Measurements from ENCODE around the gene LDLRAD4.

DNA sequence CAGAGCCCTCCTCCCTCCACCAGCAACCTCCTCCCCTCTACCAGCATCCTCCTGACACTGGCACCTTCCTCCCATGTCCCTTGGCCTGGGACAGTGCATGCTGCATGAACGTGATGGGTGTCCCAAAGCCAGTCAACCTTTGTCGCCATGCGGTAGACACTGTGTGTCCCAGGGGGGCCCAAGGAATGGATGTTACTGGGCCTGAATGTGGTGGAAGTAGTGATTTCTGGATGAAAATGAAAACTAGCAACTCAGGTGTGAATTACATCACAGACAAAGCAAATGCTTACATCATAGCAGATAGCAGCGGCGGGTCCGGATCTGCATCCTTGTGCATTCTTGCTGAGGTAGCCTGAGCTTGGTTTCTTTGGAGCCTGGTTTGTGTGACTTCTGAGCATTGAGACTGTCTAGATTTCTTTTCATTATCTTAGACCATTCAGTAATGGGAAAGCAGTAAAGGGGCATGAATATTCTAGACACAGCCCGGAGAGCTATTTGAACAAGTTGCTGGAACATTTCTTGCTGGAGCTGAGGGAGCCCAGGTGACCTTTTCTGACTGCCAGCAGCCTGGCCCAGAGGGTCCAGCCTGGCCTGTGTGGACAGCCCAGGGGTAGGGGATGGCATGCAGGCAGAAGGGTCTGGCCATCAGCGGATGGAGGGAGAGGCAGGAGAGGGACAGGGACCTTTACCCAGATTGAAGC is 407.4 kb downstream of the LDLRAD4 start:
- TF ChIP-seq, protein P1, sequence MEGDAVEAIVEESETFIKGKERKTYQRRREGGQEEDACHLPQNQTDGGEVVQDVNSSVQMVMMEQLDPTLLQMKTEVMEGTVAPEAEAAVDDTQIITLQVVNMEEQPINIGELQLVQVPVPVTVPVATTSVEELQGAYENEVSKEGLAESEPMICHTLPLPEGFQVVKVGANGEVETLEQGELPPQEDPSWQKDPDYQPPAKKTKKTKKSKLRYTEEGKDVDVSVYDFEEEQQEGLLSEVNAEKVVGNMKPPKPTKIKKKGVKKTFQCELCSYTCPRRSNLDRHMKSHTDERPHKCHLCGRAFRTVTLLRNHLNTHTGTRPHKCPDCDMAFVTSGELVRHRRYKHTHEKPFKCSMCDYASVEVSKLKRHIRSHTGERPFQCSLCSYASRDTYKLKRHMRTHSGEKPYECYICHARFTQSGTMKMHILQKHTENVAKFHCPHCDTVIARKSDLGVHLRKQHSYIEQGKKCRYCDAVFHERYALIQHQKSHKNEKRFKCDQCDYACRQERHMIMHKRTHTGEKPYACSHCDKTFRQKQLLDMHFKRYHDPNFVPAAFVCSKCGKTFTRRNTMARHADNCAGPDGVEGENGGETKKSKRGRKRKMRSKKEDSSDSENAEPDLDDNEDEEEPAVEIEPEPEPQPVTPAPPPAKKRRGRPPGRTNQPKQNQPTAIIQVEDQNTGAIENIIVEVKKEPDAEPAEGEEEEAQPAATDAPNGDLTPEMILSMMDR (IDR thresholded peaks at IDR 0.05; ENCODE audit: insufficient read depth, low read length, poor library complexity, severe bottlenecking), result no peak
- TF ChIP-seq EZH2phosphoT487 (conservative IDR thresholded peaks at IDR 0.05; ENCODE audit: low read length), result no peak

Measured in SU-DHL-6 (cell line).